Psoas muscle (tissue), 8 donors: ENCODE data around the gene CYBA. TPM values are rescaled to one million over a fixed set of nuclear protein-coding genes. Genes with fewer than 3 reads are reported as not detected.
A peak's percentile ranks its signal among the peaks of the same experiment; 100 is the strongest.

Source experiments
- ATAC-seq, 4 donors: fragments of 200-7000 bp; cut with Tn5 transposase; one replicate each; pipeline ENCODE4 v1.9.1; 2020; ENCODE audit warnings: moderate library complexity in 3 of 4, mild to moderate bottlenecking in 2 of 4
- DNase-seq, 2 donors: peaks; one replicate each; pipeline ENCODE4 v3.0.0-alpha.2; 2020
- H3K27ac ChIP-seq: fragments of 200-600 bp; one replicate; pipeline ENCODE4 v1.8.0; 2022
- H3K27me3 ChIP-seq, 3 donors: fragments of 200-600 bp in 1 of 3; one replicate each; pipeline versions ENCODE4 v1.6.1 to v1.8.0; 2013 to 2022; ENCODE audit warnings: low read length in 2 of 3, mild to moderate bottlenecking in 2 of 3, moderate library complexity in 1 of 3; ENCODE audit not compliant: insufficient read depth in 3 of 3
- H3K36me3 ChIP-seq, 2 donors: fragments of 200-600 bp in 1 of 2; one replicate each; pipeline versions ENCODE4 v1.6.1 to v1.8.0; 2013 to 2022; ENCODE audit warnings: low read depth in 1 of 2, mild to moderate bottlenecking in 1 of 2, moderate library complexity in 1 of 2; ENCODE audit not compliant: insufficient read depth in 1 of 2
- H3K4me1 ChIP-seq: fragments of 200-600 bp; one replicate; pipeline ENCODE4 v1.8.0; 2022
- H3K4me3 ChIP-seq: fragments of 200-600 bp; one replicate; pipeline ENCODE4 v1.8.0; 2022; ENCODE audit warnings: mild to moderate bottlenecking
- H3K9me3 ChIP-seq: fragments of 200-600 bp; one replicate; pipeline ENCODE4 v1.8.0; 2022
- WGBS, 3 donors: extraction: QIAGEN DNeasy Blood & Tissue Kit; methylation state at CpG; one replicate each; pipeline versions ENCODE4 v1.1.6 to v1.1.7; 2013; 5-methylcytosine and 5-hydroxymethylcytosine counted together
- intact Hi-C, 2 donors: fragments of 100-400 bp; cut with DNase I; formaldehyde crosslinking; loops; one replicate each; pipeline versions ENCODE4 v1.11.0 to v1.14.2; 2022
- polyA plus RNA-seq, 3 donors: library from polyadenylated mRNA; stranded (reverse); fragments of 200-250 nt; gene quantifications; one replicate each; pipeline ENCODE4 v1.2.3, GENCODE V29; 2013
- total RNA-seq, 4 donors: library from RNA; stranded (reverse); fragmentation: NEBNext Ultra II Directional in 2 of 4; extraction: Animal tissue kit (Norgen Biotek cat#: 25700) in 2 of 4; gene quantifications; one replicate each; pipeline versions ENCODE4 v1.2.1 to v1.2.4, GENCODE V29; 2021 to 2023
- TF ChIP-seq, protein P1 (sequence below): fragments of 200-600 bp; IDR thresholded peaks from one replicate; pipeline ENCODE4 v1.8.0; 2022; ENCODE audit warnings: antibody characterized with exemption
- donor health status: healthy with polysubstance abuse.
- donor health status: DM: no; HTN: no; CAD: no; lungs with moderate emphysema.
- donor health status: Bipolar disorder and iron deficiency.
- donor health status: healthy.
- donor health status: DM: yes; HTN: yes; CAD: no.
- donor health status: DM: no; HTN: no; CAD: no.
- donor health status: DM: no; HTN: no; CAD: no.
- donor health status: DM: yes; HTN: yes; CAD: no.

CYBA gene
- total and polyA plus RNA-seq, 7 donors, result 9.1 to 28.0 (median 19.4) TPM

DNA sequence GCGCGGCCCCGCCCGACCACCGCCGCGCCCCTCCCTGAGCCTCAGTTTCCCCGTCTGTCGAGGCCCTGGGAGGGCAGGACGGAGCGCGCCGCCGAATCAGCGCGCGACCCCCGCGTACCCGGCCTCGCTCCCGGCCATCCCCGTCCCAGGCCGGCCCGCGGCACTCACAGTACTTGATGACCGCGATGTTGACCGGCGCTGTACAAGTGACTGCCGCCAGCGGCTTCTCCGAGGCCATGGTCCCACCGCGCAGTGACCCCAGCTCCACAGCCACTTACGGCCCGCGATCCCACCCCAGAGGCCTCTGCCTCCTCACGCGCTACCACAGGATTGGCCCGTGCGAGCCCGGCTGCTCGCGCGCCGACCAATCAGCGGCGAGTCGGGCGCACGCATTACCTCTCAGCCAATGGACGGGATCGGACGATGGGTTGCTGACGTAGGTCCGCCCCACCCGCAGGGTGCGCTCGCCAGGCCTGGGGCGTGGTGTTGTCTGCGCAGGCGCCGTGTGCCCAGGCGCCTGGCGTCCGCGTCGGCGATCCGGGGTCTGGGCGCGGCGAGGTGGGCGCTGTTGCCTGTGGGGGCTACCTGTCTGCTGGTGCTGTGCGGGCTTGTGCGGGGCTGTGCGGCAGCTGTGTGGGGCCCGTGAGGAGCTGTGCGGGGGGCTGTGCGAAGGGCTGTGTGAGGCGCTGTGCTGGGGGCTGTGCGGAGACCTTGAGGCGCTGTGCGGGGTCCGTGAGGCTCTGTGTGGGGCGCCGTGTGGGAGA lies 12.2 kb upstream of the CYBA start, which contains the start of gene MVD:
MVD (minus strand) TSS at position 249 of the 764 bp plus-strand sequence; CDS start at position 238, 11 bp downstream.
- Histone ChIP-seq H3K9me3 (no peaks in the 10 kb centered on the region), H3K27ac (peak within 1 kb of the TSS; percentile 92), H3K36me3 (peaks cover 0 to 4% of the 10 kb centered on the region in 2 donors), H3K4me3 (peak within 1 kb of the TSS; percentile 100), H3K4me1 (peaks cover 17% of the 10 kb centered on the region), H3K27me3 (no peaks in the 10 kb centered on the region)
- TF ChIP-seq, protein P1, sequence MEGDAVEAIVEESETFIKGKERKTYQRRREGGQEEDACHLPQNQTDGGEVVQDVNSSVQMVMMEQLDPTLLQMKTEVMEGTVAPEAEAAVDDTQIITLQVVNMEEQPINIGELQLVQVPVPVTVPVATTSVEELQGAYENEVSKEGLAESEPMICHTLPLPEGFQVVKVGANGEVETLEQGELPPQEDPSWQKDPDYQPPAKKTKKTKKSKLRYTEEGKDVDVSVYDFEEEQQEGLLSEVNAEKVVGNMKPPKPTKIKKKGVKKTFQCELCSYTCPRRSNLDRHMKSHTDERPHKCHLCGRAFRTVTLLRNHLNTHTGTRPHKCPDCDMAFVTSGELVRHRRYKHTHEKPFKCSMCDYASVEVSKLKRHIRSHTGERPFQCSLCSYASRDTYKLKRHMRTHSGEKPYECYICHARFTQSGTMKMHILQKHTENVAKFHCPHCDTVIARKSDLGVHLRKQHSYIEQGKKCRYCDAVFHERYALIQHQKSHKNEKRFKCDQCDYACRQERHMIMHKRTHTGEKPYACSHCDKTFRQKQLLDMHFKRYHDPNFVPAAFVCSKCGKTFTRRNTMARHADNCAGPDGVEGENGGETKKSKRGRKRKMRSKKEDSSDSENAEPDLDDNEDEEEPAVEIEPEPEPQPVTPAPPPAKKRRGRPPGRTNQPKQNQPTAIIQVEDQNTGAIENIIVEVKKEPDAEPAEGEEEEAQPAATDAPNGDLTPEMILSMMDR, result no peak
- intact Hi-C loops, result loop anchor here in 1 of 2 donors (5.0 kb wide), 1 partner anchor 44 kb away; the partner anchor contains the start of genes CTU2 and RNF166
- ATAC-seq (peak; percentile 98 to 99 (median 98)), DNase-seq (peak; percentile 97 to 99)
- 0% methylated on average over 60 to 88 of the region's 88 CpGs for WGBS, 3 donors

DNA sequence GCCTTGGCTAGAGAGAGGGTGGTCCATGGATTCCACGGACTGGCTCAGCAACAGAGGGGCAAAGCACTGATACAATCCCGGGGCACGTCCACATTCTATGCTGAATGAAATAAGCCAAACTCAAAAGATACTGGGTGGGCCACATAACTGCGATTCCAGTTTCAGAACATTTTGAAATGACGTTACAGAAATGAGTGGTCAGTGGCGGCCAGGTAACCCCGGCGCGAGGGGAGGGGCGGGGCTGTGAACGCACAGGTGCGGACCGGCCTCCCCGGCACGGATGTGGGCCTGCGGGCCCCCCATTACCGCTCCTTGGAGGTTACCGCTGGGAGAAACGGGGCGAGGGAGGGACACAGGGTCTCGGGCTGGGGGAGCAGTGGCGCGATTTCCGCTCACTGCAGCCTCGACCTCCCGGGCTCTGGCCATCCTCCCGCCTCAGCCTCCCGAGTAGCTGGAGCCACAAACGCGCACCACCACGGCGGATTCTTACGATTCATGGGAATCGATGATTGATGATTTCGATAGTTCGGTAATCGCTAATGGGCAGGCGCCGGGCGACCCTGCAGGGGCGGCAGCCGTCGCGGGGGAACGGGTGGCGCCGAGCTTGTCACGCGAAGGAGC lies 11.5 kb upstream of the CYBA start:
- Histone ChIP-seq H3K27me3 (no peaks in the 10 kb centered on the region), H3K36me3 (peaks cover 0 to 5% of the 10 kb centered on the region in 2 donors), H3K27ac (peak overlapping the region; percentile 92), H3K4me3 (peak overlapping the region; percentile 100), H3K4me1 (peaks cover 17% of the 10 kb centered on the region), H3K9me3 (no peaks in the 10 kb centered on the region)
- TF ChIP-seq, protein P1, result no peak
- WGBS, 3 donors, result 1 to 2% (median 2%) methylated on average over 29 to 49 of the region's 49 CpGs
- DNase-seq (peak in 1 of 2 donors; percentile 21), ATAC-seq (no peak)
- intact Hi-C loops, result loop anchor here in 1 of 2 donors (5.0 kb wide), 1 partner anchor 45 kb away; the partner anchor contains the start of genes CTU2 and RNF166

DNA sequence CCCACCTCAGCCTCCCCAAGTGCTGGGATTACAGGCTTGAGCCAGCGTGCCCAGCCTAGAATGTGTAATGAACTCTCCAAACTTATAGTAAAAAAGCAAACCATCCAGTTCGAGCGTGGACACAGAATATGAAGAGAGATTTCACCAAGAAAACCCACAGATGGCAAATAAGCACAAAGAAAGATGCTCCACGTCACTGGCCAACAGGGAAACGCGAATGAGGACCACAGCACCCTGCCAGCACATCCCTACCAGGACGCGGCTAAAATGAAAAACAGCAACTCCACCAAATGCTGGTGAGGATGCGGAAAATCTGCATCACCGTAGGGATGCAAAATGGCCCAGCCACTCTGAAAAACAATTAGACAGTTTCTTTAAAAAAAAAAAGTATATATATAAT lies 10.6 kb upstream of the CYBA start:
- H3K36me3 ChIP-seq, result peaks cover 0 to 5% of the 10 kb centered on the region in 2 donors
- ATAC-seq (no peak), DNase-seq (no peak)
- H3K27me3 ChIP-seq, result no peaks in the 10 kb centered on the region
- no peak overlapping the region for H3K4me3 ChIP-seq
- peaks cover 17% of the 10 kb centered on the region for H3K4me1 ChIP-seq
- TF ChIP-seq, protein P1, result no peak
- H3K27ac ChIP-seq, result no peak overlapping the region
- intact Hi-C loops, result loop anchor here in 1 of 2 donors (5.0 kb wide), 1 partner anchor 46 kb away; the partner anchor contains the start of genes CTU2 and RNF166
- 74 to 83% (median 74%) methylated on average over 10 of the region's 10 CpGs for WGBS, 3 donors
- no peaks in the 10 kb centered on the region for H3K9me3 ChIP-seq

DNA sequence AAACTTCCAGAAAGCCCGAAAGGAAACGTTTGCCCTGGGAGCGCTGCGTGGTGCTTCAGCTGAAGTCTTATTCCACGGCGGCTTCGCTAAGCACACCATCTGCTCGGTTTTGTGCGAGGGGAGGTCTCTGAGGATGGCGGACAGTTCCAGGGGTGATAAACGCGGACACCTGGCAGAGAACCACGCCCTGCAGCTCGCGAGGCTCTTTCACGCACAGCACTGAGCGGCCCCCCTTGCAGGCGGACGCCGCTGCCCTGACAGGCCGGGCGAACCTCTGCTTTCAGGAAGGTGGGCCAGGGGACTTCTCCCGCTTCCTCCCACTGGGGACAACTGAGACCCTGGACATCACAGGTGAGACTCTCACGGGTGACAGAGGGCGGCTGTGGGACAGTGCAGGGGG lies 8.3 kb upstream of the CYBA start:
- intact Hi-C loops, result no loop called here
- Histone ChIP-seq H3K27me3 (no peaks in the 10 kb centered on the region), H3K9me3 (no peaks in the 10 kb centered on the region), H3K4me1 (peaks cover 6% of the 10 kb centered on the region), H3K36me3 (peaks cover 0 to 20% of the 10 kb centered on the region in 2 donors), H3K4me3 (no peak overlapping the region), H3K27ac (no peak overlapping the region)
- no peak for ATAC-seq
- DNase-seq, result no peak
- TF ChIP-seq, protein P1, result no peak
- WGBS, 3 donors, result 91 to 94% (median 92%) methylated on average over 25 of the region's 25 CpGs
